Measurements from ENCODE around the gene MYBPC2. TPM values are rescaled to one million over a fixed set of nuclear protein-coding genes. Genes with fewer than 3 reads are reported as not detected.

The MYBPC2 gene
- total and polyA plus RNA-seq, 9 of the 15 experiments (the other 6 are each of a cell fraction or from before 2014, with no cell fraction given) = 0.01 to 0.14 (median 0.04) TPM; not detected in 6

DNA sequence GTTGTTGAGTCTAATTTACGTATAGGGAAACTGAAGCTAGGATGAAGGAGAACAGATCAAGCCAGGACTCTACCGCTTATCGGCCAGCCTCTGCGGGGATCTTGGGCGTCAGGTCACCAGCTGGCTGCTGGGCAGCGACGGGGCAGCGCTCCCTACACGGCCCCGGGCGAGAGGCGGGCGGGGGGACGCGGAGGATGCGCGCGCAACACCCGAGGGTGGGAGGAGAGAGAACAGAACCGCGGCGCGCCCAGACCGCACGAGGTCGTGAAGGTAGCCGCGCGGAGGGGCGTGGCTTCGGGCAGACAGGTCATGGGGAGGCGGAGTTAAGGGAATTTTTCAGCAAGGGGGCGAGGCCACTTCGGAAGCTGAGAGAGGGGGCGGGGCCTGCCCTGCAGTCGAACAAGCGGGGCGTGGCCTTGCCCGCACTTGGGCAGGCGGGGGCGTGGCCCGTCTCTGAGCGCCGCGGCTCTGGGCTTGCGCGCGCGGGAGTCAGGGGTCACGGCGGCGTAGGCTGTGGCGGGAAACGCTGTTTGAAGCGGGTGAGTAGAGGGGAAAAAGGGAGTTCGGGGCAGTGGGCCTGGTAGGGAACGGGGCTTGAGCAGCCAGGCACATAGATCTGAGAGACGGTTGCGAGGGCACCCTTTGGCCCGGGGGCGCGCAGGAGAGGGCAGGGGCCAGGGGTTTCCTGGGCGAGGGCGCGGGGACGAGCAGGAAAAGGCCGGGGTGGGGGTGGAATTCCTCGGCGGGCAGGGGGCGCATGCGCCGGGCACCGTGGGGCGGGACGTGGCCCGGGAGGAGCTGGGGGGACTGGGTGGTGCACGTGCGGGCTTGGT, 48.6 kb upstream of the MYBPC2 start, which contains the start of gene POLD1 (continued):
- TF ChIP-seq, protein P1, sequence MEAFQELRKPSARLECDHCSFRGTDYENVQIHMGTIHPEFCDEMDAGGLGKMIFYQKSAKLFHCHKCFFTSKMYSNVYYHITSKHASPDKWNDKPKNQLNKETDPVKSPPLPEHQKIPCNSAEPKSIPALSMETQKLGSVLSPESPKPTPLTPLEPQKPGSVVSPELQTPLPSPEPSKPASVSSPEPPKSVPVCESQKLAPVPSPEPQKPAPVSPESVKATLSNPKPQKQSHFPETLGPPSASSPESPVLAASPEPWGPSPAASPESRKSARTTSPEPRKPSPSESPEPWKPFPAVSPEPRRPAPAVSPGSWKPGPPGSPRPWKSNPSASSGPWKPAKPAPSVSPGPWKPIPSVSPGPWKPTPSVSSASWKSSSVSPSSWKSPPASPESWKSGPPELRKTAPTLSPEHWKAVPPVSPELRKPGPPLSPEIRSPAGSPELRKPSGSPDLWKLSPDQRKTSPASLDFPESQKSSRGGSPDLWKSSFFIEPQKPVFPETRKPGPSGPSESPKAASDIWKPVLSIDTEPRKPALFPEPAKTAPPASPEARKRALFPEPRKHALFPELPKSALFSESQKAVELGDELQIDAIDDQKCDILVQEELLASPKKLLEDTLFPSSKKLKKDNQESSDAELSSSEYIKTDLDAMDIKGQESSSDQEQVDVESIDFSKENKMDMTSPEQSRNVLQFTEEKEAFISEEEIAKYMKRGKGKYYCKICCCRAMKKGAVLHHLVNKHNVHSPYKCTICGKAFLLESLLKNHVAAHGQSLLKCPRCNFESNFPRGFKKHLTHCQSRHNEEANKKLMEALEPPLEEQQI (IDR thresholded peaks at IDR 0.05) = no peak
- peak; percentile 95 for TF ChIP-seq RB1 (IDR thresholded peaks at IDR 0.05; ENCODE audit: low read depth)
- TF ChIP-seq MBD2 (IDR thresholded peaks at IDR 0.05; ENCODE audit: borderline replicate concordance, low read depth) = peak; percentile 46; the same call in 1 of the 2 replicates
- TF ChIP-seq ZNF561 (CRISPR knock-in tag; conservative IDR thresholded peaks at IDR 0.05) = 0 out of 2 replicates have a peak, but pooled peaks have one; percentile 50
- TF ChIP-seq FOS (IDR thresholded peaks at IDR 0.05; ENCODE audit: extremely low read depth, insufficient read length) = no peak
- peak; percentile 55; the same call in 1 of the 2 replicates for TF ChIP-seq ZNF232 (CRISPR knock-in tag; IDR thresholded peaks at IDR 0.05)
- TF ChIP-seq, protein P2, sequence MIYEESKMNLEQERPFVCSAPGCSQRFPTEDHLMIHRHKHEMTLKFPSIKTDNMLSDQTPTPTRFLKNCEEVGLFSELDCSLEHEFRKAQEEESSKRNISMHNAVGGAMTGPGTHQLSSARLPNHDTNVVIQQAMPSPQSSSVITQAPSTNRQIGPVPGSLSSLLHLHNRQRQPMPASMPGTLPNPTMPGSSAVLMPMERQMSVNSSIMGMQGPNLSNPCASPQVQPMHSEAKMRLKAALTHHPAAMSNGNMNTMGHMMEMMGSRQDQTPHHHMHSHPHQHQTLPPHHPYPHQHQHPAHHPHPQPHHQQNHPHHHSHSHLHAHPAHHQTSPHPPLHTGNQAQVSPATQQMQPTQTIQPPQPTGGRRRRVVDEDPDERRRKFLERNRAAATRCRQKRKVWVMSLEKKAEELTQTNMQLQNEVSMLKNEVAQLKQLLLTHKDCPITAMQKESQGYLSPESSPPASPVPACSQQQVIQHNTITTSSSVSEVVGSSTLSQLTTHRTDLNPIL (CRISPR knock-in tag; IDR thresholded peaks at IDR 0.05) = peak; percentile 68
- TF ChIP-seq HSF4 (CRISPR knock-in tag; IDR thresholded peaks at IDR 0.05; ENCODE audit: borderline replicate concordance) = no peak
- no peak for TF ChIP-seq EHMT2 (IDR thresholded peaks at IDR 0.05)
- peak; percentile 79 for TF ChIP-seq ZSCAN32 (CRISPR knock-in tag; IDR thresholded peaks at IDR 0.05)
- peak; percentile 75; the same call in 1 of the 2 replicates for TF ChIP-seq PHF8 (IDR thresholded peaks at IDR 0.05; ENCODE audit: borderline replicate concordance, low read length)
- TF ChIP-seq ESRRB (CRISPR knock-in tag; IDR thresholded peaks at IDR 0.05; ENCODE audit: borderline replicate concordance) = no peak
- no peak for TF ChIP-seq EWSR1 (IDR thresholded peaks at IDR 0.05; ENCODE audit: borderline replicate concordance, low read depth, partially characterized antibody)
- TF ChIP-seq, protein P3, sequence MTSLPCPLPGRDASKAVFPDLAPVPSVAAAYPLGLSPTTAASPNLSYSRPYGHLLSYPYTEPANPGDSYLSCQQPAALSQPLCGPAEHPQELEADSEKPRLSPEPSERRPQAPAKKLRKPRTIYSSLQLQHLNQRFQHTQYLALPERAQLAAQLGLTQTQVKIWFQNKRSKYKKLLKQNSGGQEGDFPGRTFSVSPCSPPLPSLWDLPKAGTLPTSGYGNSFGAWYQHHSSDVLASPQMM (CRISPR knock-in tag; IDR thresholded peaks at IDR 0.05) = 0 out of 2 replicates have a peak, but pooled peaks have one; percentile 37
- TF ChIP-seq, protein P4, sequence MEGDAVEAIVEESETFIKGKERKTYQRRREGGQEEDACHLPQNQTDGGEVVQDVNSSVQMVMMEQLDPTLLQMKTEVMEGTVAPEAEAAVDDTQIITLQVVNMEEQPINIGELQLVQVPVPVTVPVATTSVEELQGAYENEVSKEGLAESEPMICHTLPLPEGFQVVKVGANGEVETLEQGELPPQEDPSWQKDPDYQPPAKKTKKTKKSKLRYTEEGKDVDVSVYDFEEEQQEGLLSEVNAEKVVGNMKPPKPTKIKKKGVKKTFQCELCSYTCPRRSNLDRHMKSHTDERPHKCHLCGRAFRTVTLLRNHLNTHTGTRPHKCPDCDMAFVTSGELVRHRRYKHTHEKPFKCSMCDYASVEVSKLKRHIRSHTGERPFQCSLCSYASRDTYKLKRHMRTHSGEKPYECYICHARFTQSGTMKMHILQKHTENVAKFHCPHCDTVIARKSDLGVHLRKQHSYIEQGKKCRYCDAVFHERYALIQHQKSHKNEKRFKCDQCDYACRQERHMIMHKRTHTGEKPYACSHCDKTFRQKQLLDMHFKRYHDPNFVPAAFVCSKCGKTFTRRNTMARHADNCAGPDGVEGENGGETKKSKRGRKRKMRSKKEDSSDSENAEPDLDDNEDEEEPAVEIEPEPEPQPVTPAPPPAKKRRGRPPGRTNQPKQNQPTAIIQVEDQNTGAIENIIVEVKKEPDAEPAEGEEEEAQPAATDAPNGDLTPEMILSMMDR (IDR thresholded peaks at IDR 0.05 in 2 of 3, conservative IDR thresholded peaks at IDR 0.05 in 1 of 3; ENCODE audit: insufficient read depth in 2 of 3, low read depth in 1 of 3, low read length in 3 of 3) = no peak
- TF ChIP-seq, protein P5, sequence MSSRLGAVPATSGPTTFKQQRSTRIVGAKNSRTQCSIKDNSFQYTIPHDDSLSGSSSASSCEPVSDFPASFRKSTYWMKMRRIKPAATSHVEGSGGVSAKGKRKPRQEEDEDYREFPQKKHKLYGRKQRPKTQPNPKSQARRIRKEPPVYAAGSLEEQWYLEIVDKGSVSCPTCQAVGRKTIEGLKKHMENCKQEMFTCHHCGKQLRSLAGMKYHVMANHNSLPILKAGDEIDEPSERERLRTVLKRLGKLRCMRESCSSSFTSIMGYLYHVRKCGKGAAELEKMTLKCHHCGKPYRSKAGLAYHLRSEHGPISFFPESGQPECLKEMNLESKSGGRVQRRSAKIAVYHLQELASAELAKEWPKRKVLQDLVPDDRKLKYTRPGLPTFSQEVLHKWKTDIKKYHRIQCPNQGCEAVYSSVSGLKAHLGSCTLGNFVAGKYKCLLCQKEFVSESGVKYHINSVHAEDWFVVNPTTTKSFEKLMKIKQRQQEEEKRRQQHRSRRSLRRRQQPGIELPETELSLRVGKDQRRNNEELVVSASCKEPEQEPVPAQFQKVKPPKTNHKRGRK (tag; IDR thresholded peaks at IDR 0.05) = no peak

All from K562 (cell line).